Hippocampal formation (tissue), 2 donors: Measurements from ENCODE around the gene SNX24.

Source experiments
- DNase-seq, 2 donors: peaks; one replicate each; lab custom pipeline; 2025; lab: John Stamatoyannopoulos, UW

SNX24 gene

DNA sequence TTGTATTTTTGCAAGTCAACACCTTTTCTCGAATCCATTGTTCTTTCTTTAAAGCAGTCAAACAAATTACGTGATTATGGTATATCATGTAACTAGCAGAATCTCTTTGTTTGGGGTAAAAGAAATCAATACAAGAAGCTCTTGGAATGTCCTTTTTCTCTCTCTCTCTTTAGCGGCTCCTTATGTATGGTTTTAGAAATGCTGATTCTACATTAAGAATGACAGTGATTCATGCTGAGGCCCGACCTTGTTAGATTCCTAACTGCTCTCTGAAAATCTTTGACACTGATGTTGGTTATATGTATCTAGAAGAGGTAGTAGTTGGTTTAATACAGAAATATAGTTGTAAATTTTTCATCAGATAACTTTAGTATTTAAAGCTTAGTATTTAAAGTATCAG lies 76.4 kb downstream of the SNX24 start:
- DNase-seq: no peak

DNA sequence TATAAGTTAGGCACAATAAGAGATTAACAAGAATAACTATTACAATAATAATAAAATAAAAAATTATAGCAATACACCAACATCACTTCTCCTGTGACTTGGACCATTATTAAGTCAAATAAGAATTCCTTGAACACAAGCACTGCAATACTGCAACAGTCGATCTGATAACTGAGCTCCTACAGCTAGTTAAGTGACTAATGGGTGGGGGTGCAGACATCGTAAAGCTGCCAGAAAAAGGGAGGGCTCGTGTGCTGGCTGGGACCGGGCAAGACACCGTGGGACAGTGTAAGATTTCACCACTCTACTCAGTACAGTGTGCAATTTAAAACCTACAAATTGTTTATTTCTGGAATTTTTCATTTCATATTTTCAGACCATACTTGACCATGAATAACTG lies 78.8 kb downstream of the SNX24 start:
- no peak for DNase-seq

DNA sequence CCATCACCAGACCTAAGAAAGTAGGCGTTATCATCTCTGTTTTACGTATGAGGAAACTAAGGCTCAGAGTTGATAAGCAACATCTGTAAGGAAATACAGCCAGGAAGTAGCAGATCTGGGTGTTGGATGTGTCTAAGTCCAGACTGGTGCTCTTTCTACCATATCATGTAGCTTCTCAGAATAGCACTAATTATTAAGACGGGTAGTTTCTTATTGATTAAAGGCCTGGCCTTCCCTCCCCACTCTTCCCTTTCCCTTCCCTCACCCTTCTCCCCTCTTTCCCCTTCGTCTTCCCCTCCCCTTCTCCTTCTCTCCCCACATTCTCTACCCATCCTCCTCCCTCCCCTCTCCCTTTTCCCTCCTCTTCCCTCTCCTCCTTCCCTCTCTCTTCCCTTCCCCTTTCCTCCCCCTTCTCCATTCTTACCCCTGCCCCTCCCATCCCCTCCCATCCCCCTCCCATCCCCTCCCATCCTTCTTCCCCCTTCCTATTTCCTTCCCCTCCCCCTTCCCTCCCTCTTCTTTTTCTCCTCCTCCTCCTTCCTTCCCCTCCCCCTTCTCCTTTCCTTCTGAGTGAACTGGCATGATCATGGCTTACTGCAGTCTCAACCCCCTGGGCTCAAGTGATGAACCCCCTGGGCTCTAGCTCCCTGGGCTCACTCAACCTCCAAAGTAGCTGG lies 79.4 kb downstream of the SNX24 start:
- no peak for DNase-seq

- DNase-seq: no peak
Measured at GRCh38 chr5:122929001-122929400, 83.6 kb downstream of the SNX24 start.

GRCh38 chr5:122929980-122930379 lies 84.6 kb downstream of the SNX24 start:
- no peak for DNase-seq

GRCh38 chr5:122933956-122934355 lies 88.5 kb downstream of the SNX24 start:
- no peak for DNase-seq

- no peak for DNase-seq
Measured at GRCh38 chr5:122936088-122936487, 90.7 kb downstream of the SNX24 start.

DNA sequence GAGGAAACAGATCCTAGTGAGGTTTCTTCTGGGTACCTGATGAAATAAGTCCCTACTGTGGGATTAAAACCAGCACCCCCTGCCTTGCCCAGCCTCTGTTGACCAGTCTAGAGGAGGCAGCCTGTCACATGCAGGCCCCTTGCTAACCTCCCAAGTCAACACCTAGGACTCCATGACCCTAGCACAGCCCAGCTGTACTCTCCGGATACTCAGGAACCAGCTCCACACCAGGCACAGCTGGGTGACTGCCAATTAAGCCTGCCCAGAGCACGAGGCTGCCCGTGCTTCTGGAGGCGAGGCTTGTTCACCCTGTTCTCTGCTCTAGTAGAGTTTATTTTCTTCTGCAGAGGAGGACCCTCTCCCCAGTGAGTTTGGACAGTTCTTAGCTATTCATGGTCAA lies 92.5 kb downstream of the SNX24 start:
- no peak for DNase-seq

GRCh38 chr5:122940890-122941289 lies 95.5 kb downstream of the SNX24 start:
- no peak for DNase-seq

DNA sequence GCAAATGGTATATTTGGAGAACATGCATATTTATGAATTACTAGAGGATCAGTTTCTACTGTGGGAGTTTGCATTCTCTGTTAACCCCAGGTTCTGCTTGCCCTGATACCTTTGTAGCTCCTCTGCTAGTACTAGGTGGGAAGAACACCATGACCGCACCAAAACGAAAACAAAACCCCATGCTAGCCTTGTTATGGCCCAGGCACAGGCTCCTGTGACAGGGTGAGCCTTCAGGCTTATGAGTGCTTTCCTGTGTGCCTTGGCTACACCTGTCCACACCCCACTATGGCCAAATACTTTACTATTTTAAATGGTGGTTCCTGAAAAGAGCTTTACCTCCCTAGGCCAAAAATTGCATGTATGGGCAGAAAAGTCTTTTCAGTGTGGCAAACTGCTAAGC lies 96.3 kb downstream of the SNX24 start:
- DNase-seq: no peak

DNA sequence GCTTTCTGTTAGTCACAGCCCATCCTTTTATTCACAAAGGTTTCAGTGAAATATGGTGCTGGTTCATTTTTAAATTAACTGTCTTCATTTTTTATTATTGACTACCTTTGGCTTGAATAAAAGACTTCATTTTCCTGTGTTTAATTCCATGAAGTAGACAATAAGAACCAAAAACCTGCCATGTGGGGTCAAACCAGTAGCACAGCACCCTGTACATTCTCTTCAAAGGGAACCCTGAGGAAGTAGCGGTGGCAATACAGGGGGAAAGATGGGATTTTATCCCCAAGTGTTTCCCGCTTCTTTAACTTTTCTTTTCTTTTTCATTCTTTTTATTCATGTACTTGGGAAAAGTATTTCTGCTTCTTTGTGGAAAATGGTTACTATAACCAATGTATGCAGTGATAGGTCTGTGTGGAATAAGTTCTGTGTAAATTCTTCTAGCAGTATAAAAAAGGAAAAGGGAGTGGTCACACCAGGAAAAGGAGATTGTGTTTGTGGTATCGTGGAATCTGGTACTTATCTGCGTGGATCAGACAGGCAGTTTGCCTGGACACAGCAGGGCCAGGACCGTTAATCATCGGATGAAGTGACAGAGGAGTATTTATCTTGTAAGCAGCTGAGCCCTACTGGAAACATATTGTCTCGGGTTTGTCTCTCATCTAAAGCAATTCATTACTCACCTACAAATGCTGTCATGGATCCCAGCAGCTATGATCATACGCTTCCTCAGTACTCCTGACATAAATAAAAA lies 96.9 kb downstream of the SNX24 start:
- no peak for DNase-seq

DNA sequence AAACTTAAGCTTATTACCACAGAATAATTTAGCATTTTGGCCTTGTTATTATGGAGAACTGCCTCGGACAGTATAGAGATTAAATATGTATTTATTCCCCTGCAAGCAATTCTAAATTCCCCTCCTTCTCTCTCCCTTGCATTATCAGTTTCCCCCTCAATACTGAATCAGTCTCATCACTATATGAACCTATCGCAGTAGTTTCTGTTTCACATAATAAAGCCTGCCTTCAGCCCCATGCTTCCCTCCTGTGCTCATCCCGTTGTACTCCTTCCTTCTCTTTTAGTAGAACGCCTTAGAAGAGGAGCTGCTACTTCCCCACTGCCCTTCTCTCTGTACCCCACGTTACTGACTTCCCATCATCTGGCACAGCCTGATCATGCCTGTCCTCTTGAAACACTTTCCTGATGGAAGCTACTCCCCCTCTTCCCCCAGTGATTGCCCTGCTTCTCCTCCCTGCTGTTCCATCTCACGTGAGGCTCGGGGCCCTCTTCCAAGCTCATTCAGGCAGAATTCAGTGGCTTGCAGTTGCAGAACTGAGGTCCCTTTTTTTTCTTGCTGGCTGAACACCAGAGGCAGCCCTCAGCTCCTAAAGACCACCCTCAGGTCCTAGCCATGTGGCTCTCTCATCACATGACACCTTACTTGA lies 97.8 kb downstream of the SNX24 start:
- DNase-seq: no peak

DNA sequence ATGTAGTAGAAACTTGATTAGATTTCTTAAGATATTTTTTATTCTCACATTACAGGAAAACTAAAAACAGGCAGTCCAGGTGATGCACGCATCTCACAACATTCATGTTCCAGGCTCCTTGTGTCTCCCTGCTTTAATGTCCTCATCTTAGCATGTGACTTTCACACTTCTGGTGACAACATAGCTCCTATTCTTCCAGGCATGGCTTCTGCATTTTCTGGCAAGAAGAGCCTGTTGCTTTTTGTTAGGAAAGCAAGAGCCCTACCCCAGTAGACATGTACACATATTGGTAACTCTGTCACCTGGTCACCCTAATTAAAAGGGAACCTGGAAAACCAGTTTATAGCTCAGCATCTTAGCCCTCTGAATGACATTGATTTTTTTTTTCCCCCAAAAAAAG lies 98.6 kb downstream of the SNX24 start:
- DNase-seq: no peak

DNA sequence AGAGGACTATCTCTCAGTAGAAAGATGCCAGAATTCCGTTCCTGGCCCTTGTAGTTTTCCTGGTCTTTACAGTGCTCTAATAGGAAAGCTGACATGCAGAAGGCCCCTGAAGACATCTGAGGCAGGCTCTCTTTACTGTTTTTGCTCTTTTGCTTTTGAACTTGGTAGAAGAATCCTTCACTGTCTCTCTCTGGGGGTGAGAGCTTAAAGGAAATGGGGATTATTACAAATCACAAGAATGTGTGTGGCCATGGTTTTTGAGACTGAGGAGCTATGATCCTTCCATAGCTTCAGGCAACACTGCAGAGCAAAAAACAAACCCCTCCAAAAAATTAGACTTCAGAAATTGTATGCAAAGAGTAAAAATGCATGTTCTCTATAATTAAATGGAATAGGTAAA lies 102.0 kb downstream of the SNX24 start:
- no peak for DNase-seq

- DNase-seq: no peak
Measured at GRCh38 chr5:122947772-122948171, 102.4 kb downstream of the SNX24 start.

GRCh38 chr5:122948319-122948718 lies 102.9 kb downstream of the SNX24 start:
- DNase-seq: no peak

DNA sequence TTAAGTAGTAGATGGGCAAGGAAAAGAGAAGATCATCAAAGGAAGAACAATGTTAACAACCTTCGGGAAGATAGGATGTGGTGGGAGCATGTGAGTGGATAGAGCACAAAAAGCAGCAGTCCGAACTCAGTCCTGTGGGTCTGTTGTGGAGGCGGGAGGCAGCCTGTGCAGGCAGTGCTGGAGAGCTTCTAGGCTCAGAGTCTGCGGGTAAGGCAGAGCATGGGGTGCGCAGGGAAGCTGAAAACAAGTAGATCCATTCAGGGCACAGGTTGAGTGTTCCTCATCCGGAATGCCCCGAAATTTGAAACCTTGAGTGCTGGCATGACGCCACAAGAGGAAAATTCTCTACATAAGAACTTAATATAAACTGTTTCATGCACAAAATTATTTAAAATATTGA lies 106.2 kb downstream of the SNX24 start:
- no peak for DNase-seq

DNA sequence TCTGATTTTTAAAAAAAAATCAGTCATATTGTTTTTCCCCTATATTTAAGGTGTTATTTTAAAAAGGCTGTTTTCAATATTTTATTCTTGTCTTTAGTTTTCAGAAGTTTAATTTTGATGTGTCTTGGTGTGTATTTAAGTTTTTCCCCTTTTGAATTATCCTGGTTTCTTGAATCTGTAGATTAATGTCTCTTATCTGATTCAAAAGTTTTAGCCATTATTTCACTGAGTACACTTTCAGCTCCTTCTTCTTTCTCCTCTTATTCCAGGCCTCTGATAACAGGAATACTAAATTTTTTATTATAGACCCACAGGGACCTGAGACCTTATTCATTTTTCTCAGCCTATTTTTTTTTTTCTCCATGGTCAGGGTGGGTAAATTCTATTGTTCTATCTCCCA lies 109.3 kb downstream of the SNX24 start:
- no peak for DNase-seq

DNA sequence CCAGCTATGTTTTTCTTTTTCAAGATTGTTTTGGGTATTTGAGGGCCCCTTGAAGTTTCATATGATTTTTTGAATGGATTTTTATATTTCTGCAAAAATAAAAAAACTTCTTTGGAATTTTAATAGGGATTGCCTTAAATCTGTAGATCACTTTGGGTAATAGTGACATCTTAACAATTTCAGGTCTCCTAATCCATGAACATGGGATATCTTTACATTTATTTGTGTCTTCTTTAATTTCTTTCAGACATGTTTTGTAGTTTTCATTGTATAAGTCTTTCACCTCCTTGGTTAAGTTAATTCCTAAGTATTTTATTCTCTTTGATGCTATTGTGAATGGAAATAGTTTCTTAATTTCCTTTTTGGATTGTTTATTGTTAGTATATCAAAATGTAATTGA lies 112.0 kb downstream of the SNX24 start:
- DNase-seq: no peak

- DNase-seq: no peak
Measured at GRCh38 chr5:122959740-122960445, 114.5 kb downstream of the SNX24 start.

- DNase-seq: no peak
Measured at GRCh38 chr5:122963305-122963704, 117.9 kb downstream of the SNX24 start.

- DNase-seq: no peak
Measured at GRCh38 chr5:122965111-122965510, 119.7 kb downstream of the SNX24 start.

DNA sequence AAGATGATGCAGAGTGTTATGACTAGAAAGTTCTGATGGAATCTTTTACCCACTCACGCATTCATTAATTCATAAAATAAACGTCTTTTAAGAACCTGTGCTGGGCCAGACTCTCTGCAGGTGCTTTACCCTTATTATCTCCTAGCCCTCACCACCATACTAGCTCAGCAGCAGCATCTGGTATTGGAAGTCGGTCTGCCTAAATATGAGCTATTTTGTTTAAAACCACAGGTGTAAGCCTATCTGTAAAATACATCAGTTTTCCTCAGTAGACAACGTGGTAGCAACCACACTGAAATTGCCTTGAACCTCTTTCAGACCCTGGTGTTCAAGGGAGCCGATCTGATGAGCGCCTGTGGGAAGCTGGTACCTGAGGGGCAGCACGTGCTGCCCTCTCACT lies 121.7 kb downstream of the SNX24 start:
- DNase-seq: no peak
